Glutamatergic neuron (in vitro differentiated cells): ENCODE results near the gene TMEM130. TPM values are rescaled to one million over a fixed set of nuclear protein-coding genes. Genes with fewer than 3 reads are reported as not detected.

Source experiments
- DNase-seq: peaks from one replicate; pipeline ENCODE4 v3.0.0; 2022
- H3K27ac Mint-ChIP-seq: one replicate; pipeline ENCODE4 v1.8.0; 2020; ENCODE audit warnings: mild to moderate bottlenecking, mixed read lengths, inconsistent platforms; ENCODE audit not compliant: unreplicated experiment
- H3K27me3 Mint-ChIP-seq: one replicate; pipeline ENCODE4 v1.8.0; 2020; ENCODE audit warnings: mild to moderate bottlenecking, moderate library complexity, mixed read lengths, inconsistent platforms; ENCODE audit not compliant: unreplicated experiment
- H3K36me3 Mint-ChIP-seq: one replicate; pipeline ENCODE4 v1.8.0; 2020; ENCODE audit warnings: mild to moderate bottlenecking, mixed read lengths, inconsistent platforms; ENCODE audit not compliant: unreplicated experiment
- H3K4me1 Mint-ChIP-seq: one replicate; pipeline ENCODE4 v1.8.0; 2020; ENCODE audit warnings: mild to moderate bottlenecking, low read depth, mixed read lengths, inconsistent platforms; ENCODE audit not compliant: unreplicated experiment
- H3K4me3 Mint-ChIP-seq: one replicate; pipeline ENCODE4 v1.8.0; 2020; ENCODE audit warnings: mild to moderate bottlenecking, mixed read lengths, inconsistent platforms; ENCODE audit not compliant: unreplicated experiment
- H3K9me3 Mint-ChIP-seq: one replicate; pipeline ENCODE4 v1.8.0; 2020; ENCODE audit warnings: mild to moderate bottlenecking, moderate library complexity, mixed read lengths, inconsistent platforms; ENCODE audit not compliant: unreplicated experiment
- CTCF ChIP-seq: fragments of 200-600 bp; sonication (generic); IDR thresholded peaks from one replicate; pipeline ENCODE4 v1.5.0; 2021; ENCODE audit not compliant: partially characterized antibody, unreplicated experiment
- total RNA-seq: library from RNA; stranded (reverse); fragmentation: NEBNext Ultra II Directional; extraction: Animal tissue kit (Norgen Biotek cat#: 25700); gene quantifications from one replicate; pipeline ENCODE4 v1.2.1, GENCODE V29; 2021; ENCODE audit not compliant: unreplicated experiment

The TMEM130 gene
- total RNA-seq, 1 donor from 2014 or later = 7.8 TPM

DNA sequence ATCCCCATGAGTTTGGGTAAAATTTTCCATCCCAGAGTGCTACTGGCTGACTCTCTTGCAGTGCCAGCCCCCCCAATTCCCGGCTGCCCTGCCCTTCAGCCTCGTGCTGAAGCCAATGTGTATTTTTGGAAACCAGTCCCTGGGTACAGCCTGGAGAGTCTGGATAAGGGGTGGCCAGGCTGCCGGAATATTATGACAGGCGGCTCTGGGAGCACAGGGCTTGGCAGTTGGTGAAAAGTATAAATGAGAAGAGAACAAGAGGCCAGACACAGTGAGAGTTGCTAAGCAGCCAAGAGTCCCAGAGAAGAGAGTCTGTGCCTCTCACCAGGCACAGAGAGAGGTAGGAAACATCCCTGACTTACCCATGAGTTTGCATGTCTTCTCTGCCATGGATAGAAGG lies 53.6 kb downstream of the TMEM130 start:
- H3K4me1 Mint-ChIP-seq = peaks cover 12% of the 10 kb centered on the region
- H3K27me3 Mint-ChIP-seq = peaks cover 2% of the 10 kb centered on the region
- H3K36me3 Mint-ChIP-seq = no peaks in the 10 kb centered on the region
- TF ChIP-seq CTCF = no peak
- no peak overlapping the region for H3K27ac Mint-ChIP-seq
- no peaks in the 10 kb centered on the region for H3K9me3 Mint-ChIP-seq
- H3K4me3 Mint-ChIP-seq = no peak overlapping the region
- no peak for DNase-seq

DNA sequence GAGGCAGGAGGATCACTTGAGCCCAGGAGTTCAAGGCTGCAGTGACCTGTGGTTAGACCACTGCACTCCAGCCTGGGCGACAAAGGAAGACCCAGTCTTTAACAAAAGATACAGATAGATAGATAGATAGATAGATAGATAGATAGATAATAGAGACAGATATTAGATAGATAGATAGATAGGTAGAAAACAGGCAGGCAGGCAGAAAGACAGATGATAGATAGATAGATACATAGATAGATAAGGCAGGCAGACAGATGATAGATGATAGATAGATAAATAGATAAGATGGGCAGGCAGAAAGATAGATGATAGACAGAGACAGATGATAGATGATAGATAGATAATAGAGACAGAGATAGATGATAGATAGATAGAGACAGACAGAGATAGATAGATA lies 54.5 kb downstream of the TMEM130 start:
- Mint-ChIP-seq H3K36me3 (no peaks in the 10 kb centered on the region), H3K27ac (no peak overlapping the region), H3K27me3 (peaks cover 5% of the 10 kb centered on the region), H3K4me3 (no peak overlapping the region), H3K9me3 (peaks cover 6% of the 10 kb centered on the region), H3K4me1 (peaks cover 16% of the 10 kb centered on the region)
- DNase-seq = no peak
- TF ChIP-seq CTCF = no peak

- peaks cover 16% of the 10 kb centered on the region for H3K9me3 Mint-ChIP-seq
- no peaks in the 10 kb centered on the region for H3K36me3 Mint-ChIP-seq
- H3K4me1 Mint-ChIP-seq = peaks cover 21% of the 10 kb centered on the region
- H3K27me3 Mint-ChIP-seq = peaks cover 12% of the 10 kb centered on the region
- no peak for TF ChIP-seq CTCF
- DNase-seq = no peak
- no peak overlapping the region for H3K4me3 Mint-ChIP-seq
- peak overlapping the region; percentile 99 for H3K27ac Mint-ChIP-seq
These were observed 58.5 kb downstream of the TMEM130 start for GRCh38 chr7:98811299-98811698.

DNA sequence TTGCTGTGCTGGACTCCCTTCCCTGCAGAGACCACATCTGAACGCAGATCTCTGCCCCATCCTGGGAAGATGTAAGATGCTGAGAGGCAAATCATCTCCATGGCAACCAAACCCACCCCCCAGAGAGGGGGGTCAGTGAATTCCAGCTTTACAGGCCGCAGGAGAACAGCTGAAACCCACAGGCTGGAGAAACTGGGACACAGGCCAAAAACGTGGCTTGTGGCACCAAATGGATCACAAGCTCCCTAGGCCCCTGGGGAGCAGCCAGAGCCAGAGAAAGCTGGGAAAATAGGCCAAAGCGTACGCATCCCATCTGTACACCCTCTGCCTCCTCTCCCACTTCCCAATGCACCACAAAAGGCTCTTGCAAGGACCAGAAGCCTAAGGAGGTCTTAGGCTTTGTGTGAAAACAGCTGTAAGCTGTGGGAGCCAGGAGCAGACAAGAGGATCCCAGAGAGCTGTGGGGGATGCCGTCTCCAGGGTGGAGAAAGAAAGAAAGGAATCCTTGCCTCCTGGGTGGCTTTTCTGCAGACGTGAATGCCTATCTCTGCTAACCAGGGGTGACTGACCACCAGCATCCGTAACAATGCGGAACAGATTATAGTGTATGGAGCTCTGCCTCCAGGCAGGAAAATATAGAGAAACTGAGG lies 59.5 kb downstream of the TMEM130 start:
- peak; percentile 86 for DNase-seq
- Mint-ChIP-seq H3K4me1 (peaks cover 25% of the 10 kb centered on the region), H3K9me3 (peaks cover 16% of the 10 kb centered on the region), H3K4me3 (peak overlapping the region; percentile 71), H3K36me3 (no peaks in the 10 kb centered on the region), H3K27ac (peak overlapping the region; percentile 99), H3K27me3 (peaks cover 9% of the 10 kb centered on the region)
- TF ChIP-seq CTCF = no peak

GRCh38 chr7:98808751-98809460 lies 60.9 kb downstream of the TMEM130 start:
- Mint-ChIP-seq H3K36me3 (no peaks in the 10 kb centered on the region), H3K27me3 (peaks cover 9% of the 10 kb centered on the region), H3K27ac (peak overlapping the region; percentile 81), H3K4me1 (peaks cover 25% of the 10 kb centered on the region), H3K4me3 (no peak overlapping the region), H3K9me3 (peaks cover 16% of the 10 kb centered on the region)
- no peak for TF ChIP-seq CTCF
- no peak for DNase-seq
